Germinal center (tissue), 1 donor: ENCODE results near the gene RAD51B.

Source experiments
- DNase-seq: peaks from one replicate; pipeline ENCODE4 v3.0.0; 2012; ENCODE audit warnings: mixed read lengths, low spot score

The RAD51B gene

GRCh38 chr14:67900231-67900630, 80.7 kb downstream of the RAD51B start:
- DNase-seq = no peak

GRCh38 chr14:67908052-67908754, 88.6 kb downstream of the RAD51B start:
- no peak for DNase-seq

GRCh38 chr14:67911562-67911961, 92.0 kb downstream of the RAD51B start:
- DNase-seq = no peak

- DNase-seq = no peak
These were observed 96.9 kb downstream of the RAD51B start for GRCh38 chr14:67916430-67916829.

DNA sequence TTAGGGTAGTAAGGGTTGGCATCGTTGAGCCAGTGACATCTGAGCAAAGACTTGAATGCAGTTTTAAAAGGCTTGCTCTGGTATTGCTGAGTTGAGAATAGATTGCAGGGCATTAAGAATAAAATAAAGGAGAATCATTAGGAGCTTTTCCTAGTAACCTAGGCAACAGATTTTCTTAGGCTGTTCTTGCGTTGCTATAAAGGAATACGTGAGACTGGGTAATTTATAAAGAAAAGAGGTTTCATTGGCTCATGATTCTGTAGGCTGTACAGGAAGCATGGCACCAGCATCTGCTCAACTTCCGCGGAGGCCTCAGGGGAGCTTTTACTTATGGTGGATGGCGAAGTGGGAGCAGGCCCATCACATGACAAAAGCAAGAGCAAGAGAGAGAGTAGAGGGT, 97.4 kb downstream of the RAD51B start:
- DNase-seq = no peak

DNA sequence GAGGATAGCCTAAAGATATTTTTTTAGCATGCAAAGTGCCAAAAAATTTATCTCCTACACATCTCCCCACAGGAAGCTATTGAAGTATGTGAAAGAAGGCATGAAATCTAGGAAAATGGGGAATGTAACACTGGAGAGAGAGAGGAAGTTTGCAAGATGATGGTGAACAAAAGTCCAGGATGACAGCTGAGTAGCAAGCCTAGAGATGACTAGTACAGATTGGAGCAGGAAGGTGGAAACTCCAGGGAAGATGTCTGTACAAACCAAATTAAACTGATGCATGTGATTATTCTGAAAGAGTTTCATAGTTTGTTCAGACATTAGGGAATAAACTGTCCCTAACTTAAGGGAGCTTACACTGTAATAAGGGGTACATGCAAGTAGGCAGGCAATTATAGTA, 99.3 kb downstream of the RAD51B start:
- DNase-seq = no peak

DNA sequence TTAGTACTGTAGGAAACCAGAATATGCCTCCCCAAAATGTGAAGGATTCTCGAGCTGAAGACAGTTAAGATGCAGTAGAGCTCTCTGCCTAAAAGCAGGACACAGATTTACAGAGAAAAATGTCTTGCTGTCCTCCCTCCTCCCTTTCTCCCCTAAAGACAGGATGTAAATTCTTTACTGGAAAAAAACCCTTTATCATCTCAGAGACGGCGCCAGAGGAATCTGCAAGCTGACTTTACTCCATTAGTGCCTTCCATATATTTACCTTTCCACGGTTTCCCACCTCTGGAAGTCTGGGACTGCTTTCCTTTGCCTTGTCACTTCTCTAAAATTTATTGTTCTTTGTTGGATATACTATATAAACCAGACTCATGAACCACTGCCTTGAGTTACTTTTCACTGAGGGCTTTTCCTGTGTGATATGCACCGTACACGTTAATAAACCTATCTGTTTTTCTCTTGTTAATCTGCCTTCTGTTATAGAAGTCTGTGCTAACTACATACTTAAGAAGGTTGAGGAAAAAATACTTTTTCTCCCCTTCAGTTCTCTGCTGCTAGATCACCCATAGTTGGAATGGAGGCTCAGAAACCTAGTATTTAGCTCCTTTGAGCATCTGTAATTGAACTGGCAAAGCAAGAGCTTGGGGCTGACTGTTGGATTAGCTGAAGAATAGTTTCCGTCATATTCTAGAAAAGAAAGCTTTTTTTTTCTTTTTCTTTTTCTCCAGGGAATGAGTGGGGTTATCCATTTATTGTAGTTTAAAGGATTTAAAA, 99.9 kb downstream of the RAD51B start:
- DNase-seq = no peak

GRCh38 chr14:67926821-67927220, 107.2 kb downstream of the RAD51B start:
- no peak for DNase-seq

- DNase-seq = no peak
These were observed 107.7 kb downstream of the RAD51B start for GRCh38 chr14:67927244-67927643.

DNA sequence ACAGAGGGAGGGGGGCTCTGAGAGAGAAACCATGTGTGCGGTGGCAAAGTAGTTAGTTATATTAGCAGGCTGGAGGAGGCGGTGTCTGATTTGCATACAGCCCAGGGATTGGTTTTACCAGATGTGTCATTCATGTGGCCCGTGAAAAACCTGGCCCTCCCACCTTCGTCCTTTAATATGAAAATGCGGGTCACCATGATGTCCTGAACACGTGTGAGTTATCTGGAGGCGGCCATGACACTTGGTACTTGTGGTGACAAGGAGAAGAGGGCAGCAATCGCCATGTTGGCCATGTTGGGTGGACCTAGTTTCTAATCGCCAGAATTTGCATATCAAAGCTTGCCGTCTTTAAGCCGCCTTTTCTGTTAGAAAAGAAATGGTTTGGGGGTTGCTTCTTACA, 108.8 kb downstream of the RAD51B start:
- DNase-seq = no peak

DNA sequence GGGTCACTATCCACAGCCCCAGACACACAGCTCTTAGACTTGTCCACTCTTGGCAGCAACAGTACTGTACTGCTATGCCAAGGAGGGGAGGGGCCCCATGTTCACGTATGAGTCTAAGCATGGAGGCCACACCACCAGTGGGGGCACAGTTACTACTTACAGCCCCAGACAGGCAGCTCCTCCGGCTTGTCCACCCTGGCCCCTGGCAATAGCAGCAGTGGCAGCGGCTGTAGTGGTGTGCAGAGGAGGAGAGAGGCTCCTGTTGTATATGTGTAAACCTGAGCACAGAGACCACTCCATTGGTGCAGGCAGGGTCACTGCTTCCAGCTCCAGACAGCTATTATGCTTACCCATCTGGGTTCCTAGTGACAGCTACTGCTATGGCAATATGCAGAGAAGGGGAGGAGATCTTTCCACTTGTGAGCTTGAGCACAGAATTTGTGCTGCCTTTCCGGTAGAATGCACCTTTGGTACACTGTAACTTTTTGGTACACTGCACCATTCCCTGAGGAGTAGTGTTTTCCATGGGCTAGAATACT, 113.2 kb downstream of the RAD51B start:
- no peak for DNase-seq

DNA sequence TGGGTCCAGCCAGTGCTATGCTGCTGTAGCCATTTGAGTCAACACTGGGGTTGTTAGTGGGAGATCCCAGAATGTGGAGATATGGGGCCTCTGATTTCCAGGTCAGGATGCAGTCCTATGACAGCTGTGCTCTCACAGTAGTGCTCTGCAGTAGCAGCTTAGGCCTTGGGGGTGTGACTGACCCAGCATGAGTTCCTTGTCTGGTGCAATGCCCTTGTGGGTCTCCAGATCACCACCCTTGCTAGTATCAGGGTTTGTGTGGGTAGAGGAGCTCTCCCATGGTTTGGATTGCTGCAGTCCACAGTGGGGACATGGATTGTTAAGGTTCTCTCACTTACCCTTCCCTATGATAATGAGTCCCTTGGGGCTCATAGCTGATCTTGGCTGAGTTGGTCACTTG, 113.7 kb downstream of the RAD51B start:
- no peak for DNase-seq

- peak; percentile 59 for DNase-seq
These were observed 114.5 kb downstream of the RAD51B start for GRCh38 chr14:67934087-67934486.

DNA sequence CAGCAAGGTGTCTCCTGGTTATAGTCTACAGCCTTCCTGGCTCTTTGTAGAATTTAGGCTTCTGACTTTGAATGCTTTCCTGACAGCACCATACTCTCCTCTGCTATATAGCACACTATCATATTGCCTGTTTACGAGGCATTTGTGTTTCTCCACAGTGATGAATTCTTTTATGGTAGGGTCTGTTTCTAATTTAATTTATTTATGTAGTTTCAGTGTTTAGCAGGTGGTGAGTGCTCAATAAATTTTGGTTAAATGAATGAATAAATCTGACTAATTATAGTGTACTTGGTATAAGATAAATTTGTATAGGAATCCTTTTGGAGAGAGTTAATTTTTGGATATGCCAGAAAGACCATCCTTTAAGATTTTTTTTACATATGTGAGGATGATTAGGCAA, 115.3 kb downstream of the RAD51B start:
- no peak for DNase-seq

GRCh38 chr14:67935371-67935770, 115.8 kb downstream of the RAD51B start:
- DNase-seq = no peak

- no peak for DNase-seq
These were observed 118.5 kb downstream of the RAD51B start for GRCh38 chr14:67938071-67938470.

- no peak for DNase-seq
These were observed 121.2 kb downstream of the RAD51B start for GRCh38 chr14:67940486-67941455.

GRCh38 chr14:67941456-67942018, 122.0 kb downstream of the RAD51B start:
- no peak for DNase-seq

DNA sequence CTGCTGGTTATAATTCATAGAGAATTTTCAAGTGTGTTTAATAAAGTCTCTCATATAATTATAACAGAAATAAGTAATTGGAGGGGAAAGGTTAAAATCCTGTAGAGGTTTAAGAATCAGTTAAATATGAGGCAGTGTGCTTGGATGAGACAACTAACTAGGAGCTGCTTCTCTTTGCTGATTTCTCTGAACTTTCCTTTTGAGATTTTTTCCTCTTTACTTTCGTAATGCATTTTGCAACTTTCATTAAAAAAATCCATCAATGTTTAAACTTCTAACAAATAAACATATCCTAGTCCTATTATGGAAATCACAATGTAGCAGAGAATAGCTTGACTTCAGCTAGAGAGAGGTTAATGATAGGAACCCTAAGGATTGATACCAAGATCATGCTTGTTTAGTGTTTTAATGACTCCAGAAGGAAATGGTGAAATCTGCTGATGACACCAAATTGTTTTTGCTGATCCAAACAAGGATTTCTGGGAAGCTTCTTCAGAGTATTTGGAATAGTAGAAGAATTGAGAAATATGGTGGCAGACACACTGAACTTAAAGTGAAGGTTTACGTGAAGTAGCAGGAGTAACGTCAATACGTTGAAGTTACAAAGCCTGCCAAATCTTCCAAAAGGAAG, 122.6 kb downstream of the RAD51B start:
- DNase-seq = no peak

GRCh38 chr14:67943947-67944346, 124.4 kb downstream of the RAD51B start:
- peak; percentile 48 for DNase-seq

DNA sequence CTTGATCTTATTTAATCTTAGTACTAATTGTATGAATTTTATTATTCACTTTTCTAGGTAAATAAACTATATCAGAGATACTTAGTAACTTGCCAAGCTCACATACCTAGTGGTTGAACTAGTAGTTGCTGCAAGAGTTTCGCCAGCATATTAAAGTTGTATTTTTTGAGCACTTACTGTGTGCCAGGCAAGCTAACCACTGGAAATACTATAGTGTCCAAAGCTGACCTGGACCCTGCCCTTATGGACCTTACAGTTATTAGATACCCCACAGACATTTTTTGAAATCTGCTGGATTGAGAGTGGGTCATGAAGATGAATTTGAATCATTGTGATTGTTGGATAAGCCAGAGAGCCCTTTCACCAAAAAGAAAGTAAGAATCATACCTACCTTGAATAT, 125.0 kb downstream of the RAD51B start:
- no peak for DNase-seq
